GM18870 (cell line): ENCODE results near the gene GSAP.
"Not testable (repeated sequence)": the region's sequence is repeated elsewhere in the genome, so short reads cannot be mapped to it uniquely, and the experiment has no call there.

Experiments used
- ATAC-seq: cut with Tn5 transposase; IDR thresholded peaks from one replicate; pipeline ENCODE4 v1.9.1; 2021; ENCODE audit warnings: moderate library complexity; ENCODE audit not compliant: unreplicated experiment

Gene GSAP

DNA sequence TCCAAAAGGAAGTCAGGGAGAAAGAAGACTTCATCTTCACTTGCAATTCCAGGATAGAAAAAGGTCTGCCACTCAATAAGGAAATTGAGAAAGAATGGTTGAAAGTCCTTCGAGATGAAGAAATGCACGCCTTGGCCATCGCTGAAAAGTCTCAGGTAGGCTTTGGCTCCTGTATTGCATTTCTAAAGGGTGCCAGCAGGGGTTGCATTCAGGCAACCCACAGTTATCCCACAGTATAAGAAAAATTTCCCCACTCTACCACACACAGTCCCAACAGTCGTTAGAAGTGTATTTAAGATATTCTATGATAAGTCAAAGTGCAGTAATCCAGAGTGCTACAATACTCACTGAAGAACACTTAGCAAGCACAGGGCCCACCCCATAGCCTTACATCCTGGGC is 123.1 kb downstream of the GSAP start:
- no peak for ATAC-seq

DNA sequence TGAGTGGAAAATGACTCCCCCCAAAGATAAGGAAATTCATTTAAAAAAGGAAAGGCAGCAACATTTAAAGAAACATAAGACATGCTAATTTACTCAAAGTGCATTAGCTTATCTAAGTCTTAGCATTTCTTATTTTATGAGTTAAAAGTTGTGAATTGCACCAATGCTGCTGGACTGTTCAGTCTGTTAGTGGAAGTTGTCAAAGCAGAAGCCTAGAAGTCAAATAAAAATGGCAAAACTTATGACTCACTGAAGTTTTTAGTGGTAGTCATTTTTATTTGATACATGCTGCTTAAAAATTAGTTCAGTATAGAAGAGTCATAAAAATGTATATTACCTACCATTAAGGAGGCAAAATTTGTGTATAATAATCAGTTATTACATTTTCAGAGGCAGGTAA is 125.7 kb downstream of the GSAP start:
- no peak for ATAC-seq

DNA sequence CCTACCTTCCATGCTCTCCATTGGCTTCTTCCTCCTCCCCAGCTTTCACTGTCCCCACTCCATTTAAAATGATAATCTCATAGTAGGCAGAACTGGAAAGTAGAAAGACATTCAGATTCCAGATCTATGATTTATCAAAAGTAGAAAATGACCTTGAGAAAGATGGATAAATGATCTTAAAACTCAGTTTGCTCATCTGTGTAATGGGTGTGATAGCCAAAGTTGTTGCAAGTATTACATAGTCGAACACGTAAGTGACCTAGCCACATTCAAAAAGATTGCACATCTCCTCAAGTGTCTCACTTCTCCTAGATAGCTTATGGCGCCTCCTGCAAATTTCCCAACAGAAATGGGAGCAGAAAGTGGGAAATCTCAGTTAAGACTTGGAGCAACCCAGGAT is 126.8 kb downstream of the GSAP start:
- ATAC-seq: no peak

DNA sequence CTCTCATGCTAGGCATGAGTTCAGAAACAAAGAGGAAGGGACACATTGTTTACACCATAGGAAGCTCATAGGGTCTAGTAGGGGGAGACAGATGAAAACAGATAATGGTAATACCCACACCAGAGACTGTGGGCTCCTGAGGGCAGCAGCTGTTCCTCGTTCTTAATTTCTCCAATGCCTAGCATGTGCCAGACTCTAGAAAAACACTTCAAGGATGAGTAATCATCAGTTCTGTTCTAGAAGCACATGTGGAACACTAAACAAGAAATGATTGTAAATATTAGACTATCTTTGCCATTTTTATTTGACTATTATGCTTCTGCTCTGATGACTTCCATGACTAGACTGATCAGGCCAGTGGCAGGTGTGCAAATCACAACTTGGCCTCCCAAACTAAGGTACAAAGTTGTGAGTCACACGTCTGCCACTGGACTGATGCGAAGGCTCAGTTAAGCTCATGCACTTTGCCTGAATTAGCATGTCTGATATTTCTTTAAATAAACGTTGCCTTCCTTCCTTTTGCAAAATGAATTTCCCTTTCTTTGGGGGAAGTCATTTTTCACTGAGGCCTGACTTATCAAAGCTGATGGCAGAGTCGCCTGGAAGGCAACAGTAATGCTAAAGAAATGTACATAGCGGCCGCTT is 127.4 kb downstream of the GSAP start:
- no peak for ATAC-seq

DNA sequence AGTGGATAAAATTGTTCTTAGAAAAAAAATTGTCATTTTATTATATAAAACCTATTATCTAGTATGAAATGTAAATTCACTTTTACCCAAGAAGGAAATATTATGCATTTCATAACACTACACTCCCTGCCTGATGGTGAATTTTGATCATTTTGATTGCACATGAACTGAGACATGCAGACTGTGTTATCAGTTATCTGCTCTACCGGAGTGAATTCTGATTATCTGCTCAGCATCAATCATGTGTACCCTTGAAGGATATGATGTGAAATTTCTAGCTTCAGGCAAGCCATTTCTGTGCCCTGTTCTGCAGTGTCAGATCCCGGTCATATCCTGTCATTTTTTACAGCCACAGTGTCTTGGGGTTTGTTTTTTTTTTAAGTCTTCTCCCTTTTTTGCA is 131.5 kb downstream of the GSAP start:
- no peak for ATAC-seq

DNA sequence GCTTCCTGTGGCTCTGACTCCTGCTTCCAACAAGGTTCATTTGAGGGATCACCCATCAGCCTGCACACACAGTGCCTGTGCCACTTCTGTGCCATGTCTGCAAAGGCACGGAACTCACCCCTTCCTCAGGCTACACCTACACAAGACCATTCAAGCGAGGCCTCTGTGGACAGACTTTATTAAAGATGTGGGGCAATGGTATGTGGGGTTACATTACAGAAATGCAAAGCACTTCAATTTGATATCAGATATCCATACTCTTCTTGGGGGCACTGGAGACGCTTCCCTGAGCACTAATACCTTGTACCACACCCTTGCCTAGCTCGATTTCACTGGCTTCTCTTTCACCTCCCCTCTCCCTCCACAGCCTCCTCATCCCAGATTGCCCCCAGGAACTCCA is 132.1 kb downstream of the GSAP start:
- ATAC-seq: no peak

DNA sequence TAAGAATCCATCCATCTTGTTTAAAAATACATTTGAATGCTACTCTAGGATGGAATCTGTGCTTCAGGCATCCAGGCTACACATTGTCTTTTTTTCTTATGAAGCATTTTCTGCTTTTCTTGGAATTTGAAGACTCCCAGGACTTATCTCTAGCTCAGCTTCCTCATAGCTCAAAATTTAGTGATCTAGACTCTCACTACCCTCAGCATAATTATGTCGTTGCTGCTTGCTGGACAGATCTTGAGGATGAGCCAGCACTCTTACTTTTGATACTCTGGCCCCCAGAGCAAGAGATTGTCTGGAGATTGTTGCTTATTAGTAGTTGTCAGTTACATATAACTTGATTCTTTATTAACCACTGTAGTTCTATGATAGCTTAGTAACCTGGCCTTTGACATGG is 133.3 kb downstream of the GSAP start:
- no peak for ATAC-seq

DNA sequence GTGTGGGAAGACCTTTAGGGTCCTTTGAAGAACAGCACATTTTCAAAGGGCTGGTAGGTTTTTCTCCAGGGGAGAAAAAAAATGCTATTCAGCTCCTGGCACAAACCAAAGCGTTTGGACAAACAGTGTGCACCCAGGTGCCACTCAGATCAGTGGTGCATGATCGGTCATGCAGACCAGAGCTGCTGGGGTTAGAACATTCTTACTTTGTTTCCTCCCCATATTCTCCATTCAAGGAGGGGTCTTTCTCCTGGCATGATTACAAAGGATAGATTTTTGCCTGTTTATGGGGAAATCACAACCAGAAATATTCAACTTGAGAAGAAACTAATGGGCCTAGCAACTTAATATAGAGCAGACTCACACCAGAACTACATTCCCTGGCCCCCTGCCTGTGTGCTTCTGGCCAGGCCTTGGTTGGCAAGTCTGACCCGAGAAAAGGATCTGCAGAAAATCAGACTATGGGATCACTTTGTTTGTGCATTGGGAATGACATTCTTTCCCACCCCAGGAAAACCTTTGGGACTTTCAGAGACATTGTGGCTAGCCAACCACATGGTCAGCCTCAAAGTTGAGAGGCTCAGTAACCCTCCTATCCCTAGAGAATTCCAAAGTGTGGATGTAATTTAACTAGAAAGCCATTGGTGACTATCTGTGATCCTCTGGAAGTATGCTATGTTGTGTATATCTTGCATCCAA is 134.2 kb downstream of the GSAP start:
- ATAC-seq: no peak

DNA sequence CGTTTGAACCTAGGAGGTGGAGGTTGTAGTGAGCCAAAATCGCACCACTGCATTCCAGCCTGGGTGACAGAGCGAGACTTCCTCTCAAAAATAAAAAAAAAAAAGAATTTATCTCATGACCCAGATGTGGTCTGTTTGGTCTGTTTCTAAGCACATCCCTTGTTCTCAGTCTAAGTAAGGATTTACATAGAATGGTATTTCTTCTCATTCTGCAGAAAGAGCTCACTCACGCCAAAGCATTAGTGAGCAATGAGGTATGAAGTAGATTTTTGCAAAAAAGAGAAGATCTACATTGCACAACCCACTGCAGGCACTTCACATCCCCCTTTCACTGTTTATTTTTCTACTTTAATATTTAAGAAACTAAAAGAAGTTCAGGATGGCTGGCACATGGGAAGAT is 140.0 kb downstream of the GSAP start:
- no peak for ATAC-seq

DNA sequence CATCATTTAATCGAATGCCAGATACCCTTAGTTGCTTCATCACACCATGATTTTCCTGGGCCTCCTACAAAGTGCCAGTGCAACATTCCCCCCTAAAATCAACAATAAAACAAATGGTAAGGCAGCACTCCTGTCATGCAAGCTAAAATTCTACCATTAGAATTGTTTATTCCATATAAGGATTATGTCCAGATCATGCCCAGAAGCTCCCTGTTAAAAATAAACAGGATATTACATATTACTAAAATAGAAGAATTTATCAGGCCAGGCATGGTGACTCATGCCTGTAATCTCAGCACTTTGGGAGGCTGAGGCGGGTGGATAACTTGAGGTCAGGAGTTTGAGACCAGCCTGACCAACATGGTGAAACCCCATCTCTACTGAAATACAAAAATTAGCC is 140.5 kb downstream of the GSAP start:
- not testable (repeated sequence) for ATAC-seq

DNA sequence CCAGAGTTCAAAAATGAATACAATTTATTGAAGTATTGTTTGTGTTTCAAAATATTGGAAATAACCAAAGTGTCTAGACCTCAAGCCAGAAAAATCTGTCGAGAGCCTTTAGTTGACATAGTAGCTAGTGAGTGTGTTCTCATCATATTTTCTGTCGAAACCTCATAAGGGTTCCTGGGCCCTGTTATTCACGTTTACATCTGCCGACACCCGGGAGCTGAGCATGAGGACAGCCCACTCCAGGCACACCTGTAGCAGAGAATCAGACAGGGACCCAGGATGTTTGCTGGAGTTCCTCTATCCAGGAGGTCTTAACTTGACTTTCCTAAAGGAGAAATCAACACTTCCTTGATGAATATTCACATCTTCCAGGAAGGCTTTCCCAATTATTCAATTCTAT is 144.4 kb downstream of the GSAP start:
- ATAC-seq: no peak

DNA sequence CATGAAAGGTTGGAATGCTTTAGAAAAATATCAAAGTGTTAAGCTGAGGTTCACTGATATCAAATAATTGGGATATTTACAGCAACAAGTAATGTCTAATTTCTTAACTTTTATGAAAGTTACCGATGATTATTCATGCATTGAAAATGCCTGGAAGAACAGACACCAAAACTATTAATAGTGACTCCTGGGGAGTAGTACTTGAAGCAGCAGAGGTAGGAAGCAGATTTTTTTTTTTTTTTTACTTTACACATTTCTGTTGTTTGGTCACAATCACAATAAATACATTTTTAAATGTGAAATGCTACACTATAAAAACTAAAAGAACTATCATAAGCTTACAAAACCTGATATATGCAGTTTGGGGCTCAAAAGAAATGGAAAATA is 146.1 kb downstream of the GSAP start:
- ATAC-seq: no peak

DNA sequence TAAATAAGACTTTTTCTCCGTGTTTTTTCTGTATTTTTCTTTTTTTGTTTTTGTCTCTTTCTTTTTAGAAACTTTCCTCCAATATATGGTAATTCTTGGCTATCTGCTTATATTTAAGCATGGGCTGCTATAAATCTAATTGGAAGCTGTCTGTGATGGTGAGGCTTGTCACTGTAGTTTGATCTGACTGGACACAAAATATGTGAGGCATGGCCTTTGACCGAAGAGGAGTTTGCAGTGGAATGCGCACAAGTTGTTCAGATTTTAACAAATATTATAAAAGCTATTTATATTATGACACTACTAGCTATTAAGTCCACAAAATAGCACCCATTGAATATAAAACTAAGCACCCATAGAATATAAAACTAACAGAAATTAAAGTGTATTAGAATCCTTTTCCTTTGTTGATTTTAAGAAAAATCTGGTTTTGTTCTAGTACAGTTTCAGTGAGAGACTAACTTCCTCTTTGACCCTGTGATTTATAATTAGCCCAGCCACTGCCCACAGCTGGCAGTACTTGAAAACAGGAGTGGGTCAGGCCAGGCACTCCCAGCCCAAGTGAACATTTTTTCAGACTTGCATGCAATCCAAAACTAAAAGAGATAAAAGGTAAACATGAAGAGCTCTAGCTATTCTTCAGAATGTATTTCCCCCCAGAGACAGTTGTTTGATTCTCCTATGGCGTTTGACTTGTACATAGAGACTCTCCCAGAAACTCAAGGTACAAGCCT is 146.6 kb downstream of the GSAP start:
- no peak for ATAC-seq

DNA sequence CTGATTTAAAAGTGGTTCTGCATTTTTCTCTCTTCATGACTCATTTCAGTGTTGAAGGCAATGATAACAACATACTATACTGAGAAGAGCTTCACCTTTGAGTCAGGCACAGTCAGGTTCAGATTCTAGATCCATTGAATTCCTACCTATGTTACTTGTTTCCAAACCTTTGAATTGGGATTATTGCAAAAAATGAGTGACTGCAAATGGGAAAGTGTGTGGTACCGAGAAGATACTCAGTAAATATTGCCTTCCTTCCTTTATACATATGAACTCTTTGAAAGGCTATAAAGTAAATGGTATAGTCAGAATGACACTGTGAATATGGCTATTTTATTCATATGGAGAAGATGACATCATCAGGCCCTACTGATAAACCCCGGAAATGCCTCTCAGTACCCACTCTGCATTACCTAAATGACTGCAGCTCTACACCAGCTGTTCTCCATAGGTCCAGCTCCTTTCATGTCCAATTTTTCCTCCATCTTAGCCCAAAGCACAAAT is 149.8 kb downstream of the GSAP start:
- peak; percentile 91 for ATAC-seq

DNA sequence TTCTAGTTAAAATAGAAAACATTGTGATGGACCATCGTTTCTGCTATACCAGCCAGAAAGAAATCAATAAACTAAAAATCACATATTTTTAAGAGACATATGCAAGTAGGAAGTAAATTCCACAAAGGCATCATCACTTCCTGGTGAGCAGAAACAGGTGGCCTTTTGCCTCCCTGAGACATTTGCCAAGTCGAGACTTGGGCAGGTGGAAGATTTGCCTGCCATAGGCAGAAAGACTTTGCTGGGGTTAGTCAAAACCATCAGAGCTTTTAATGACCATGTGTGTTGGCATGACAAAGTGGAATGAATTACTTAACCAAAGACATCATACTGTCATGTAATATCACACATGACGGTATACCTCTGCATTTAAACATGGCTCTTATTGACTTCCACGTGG is 150.5 kb downstream of the GSAP start:
- no peak for ATAC-seq

DNA sequence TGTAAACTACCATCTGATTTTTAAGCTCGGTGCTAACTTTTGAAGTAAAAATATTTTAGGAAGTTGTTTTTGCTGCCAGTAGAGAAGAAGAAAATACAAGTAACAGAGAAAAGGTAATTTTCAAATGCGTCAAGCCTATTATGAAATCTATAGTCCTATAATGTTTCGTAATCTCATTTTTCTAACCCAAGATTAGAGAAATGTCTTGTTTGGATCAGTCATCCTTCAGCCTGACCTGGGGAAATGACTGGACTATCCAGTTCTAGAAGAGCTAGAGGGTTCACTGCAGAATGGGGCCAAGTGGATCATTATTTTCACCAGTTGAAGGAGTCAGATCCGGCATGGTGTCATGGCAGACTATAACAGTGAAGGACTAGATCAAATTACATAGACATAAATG is 153.8 kb downstream of the GSAP start:
- ATAC-seq: no peak
